ENCODE measurements around the gene FGD5.
A peak's percentile ranks its signal among the peaks of the same experiment; 100 is the strongest.

Gene FGD5

GRCh38 chr3:14914779-14915117 lies 96.0 kb downstream of the FGD5 start:
- no peaks in the 10 kb centered on the region for H3K27me3 ChIP-seq (ENCODE audit: control insufficient read depth, insufficient read depth, low read length)
- no peaks in the 10 kb centered on the region for H3K79me2 ChIP-seq
- H3K9me3 ChIP-seq (ENCODE audit: control insufficient read depth, low read length), result no peaks in the 10 kb centered on the region
- TF ChIP-seq CTCF (IDR thresholded peaks at IDR 0.05), result no peak
- H3K4me3 ChIP-seq (ENCODE audit: low read depth, low read length), result no peak overlapping the region
- H3K27ac ChIP-seq, result no peak overlapping the region
- H2AFZ ChIP-seq, result no peak overlapping the region
- H3K4me1 ChIP-seq, result no peaks in the 10 kb centered on the region
- H3K9ac ChIP-seq, result no peak overlapping the region
- H3K36me3 ChIP-seq (ENCODE audit: control insufficient read depth, insufficient read depth, low read length), result no peaks in the 10 kb centered on the region
- no peak overlapping the region for H3K4me2 ChIP-seq (ENCODE audit: low read length)

- no peak overlapping the region for H2AFZ ChIP-seq
- H3K9ac ChIP-seq, result no peak overlapping the region
- no peak for TF ChIP-seq CTCF (IDR thresholded peaks at IDR 0.05)
- no peaks in the 10 kb centered on the region for H3K9me3 ChIP-seq (ENCODE audit: control insufficient read depth, low read length)
- no peaks in the 10 kb centered on the region for H3K36me3 ChIP-seq (ENCODE audit: control insufficient read depth, insufficient read depth, low read length)
- no peaks in the 10 kb centered on the region for H3K4me1 ChIP-seq
- no peaks in the 10 kb centered on the region for H3K27me3 ChIP-seq (ENCODE audit: control insufficient read depth, insufficient read depth, low read length)
- H3K27ac ChIP-seq, result no peak overlapping the region
- H3K4me3 ChIP-seq (ENCODE audit: low read depth, low read length), result no peak overlapping the region
- no peaks in the 10 kb centered on the region for H3K79me2 ChIP-seq
- H3K4me2 ChIP-seq (ENCODE audit: low read length), result no peak overlapping the region
Measured at GRCh38 chr3:14915636-14916222, 97.0 kb downstream of the FGD5 start.

- Histone ChIP-seq H3K9ac (no peak overlapping the region), H3K4me3 (ENCODE audit: low read depth, low read length) (no peak overlapping the region), H3K4me1 (no peaks in the 10 kb centered on the region), H3K27me3 (ENCODE audit: control insufficient read depth, insufficient read depth, low read length) (no peaks in the 10 kb centered on the region), H2AFZ (no peak overlapping the region), H3K4me2 (ENCODE audit: low read length) (no peak overlapping the region), H3K9me3 (ENCODE audit: control insufficient read depth, low read length) (no peaks in the 10 kb centered on the region), H3K79me2 (no peaks in the 10 kb centered on the region), H3K27ac (no peak overlapping the region), H3K36me3 (ENCODE audit: control insufficient read depth, insufficient read depth, low read length) (no peaks in the 10 kb centered on the region)
- TF ChIP-seq CTCF (IDR thresholded peaks at IDR 0.05), result no peak
Measured at GRCh38 chr3:14918356-14918860, 99.6 kb downstream of the FGD5 start.

GRCh38 chr3:14920536-14920935 lies 101.8 kb downstream of the FGD5 start:
- H3K9ac ChIP-seq, result no peak overlapping the region
- H3K4me2 ChIP-seq (ENCODE audit: low read length), result no peak overlapping the region
- H2AFZ ChIP-seq, result no peak overlapping the region
- H3K36me3 ChIP-seq (ENCODE audit: control insufficient read depth, insufficient read depth, low read length), result no peaks in the 10 kb centered on the region
- no peak for TF ChIP-seq CTCF (IDR thresholded peaks at IDR 0.05)
- H3K27ac ChIP-seq, result no peak overlapping the region
- peaks cover 3% of the 10 kb centered on the region for H3K4me1 ChIP-seq
- no peaks in the 10 kb centered on the region for H3K27me3 ChIP-seq (ENCODE audit: control insufficient read depth, insufficient read depth, low read length)
- H3K9me3 ChIP-seq (ENCODE audit: control insufficient read depth, low read length), result no peaks in the 10 kb centered on the region
- H3K79me2 ChIP-seq, result no peaks in the 10 kb centered on the region
- H3K4me3 ChIP-seq (ENCODE audit: low read depth, low read length), result no peak overlapping the region

- no peak overlapping the region for H3K9ac ChIP-seq
- no peak overlapping the region for H2AFZ ChIP-seq
- H3K79me2 ChIP-seq, result no peaks in the 10 kb centered on the region
- H3K4me3 ChIP-seq (ENCODE audit: low read depth, low read length), result no peak overlapping the region
- H3K27me3 ChIP-seq (ENCODE audit: control insufficient read depth, insufficient read depth, low read length), result no peaks in the 10 kb centered on the region
- no peak overlapping the region for H3K27ac ChIP-seq
- peaks cover 9% of the 10 kb centered on the region for H3K4me1 ChIP-seq
- no peaks in the 10 kb centered on the region for H3K9me3 ChIP-seq (ENCODE audit: control insufficient read depth, low read length)
- TF ChIP-seq CTCF (IDR thresholded peaks at IDR 0.05), result peak; percentile 100
- H3K36me3 ChIP-seq (ENCODE audit: control insufficient read depth, insufficient read depth, low read length), result no peaks in the 10 kb centered on the region
- no peak overlapping the region for H3K4me2 ChIP-seq (ENCODE audit: low read length)
Measured at GRCh38 chr3:14921034-14921616, 102.4 kb downstream of the FGD5 start.

Measured in parathyroid adenoma (tissue), 2 donors.